Caco-2 (cell line): Measurements from ENCODE around the gene IFNA5. TPM values are rescaled to one million over a fixed set of nuclear protein-coding genes. Genes with fewer than 3 reads are reported as not detected.

Source experiments
- BruUV-seq: library from RNA; stranded (reverse); fragments of 400-500 nt; replicated peaks from 2 replicates; lab custom pipeline; 2021; lab: Mats Ljungman, UMichigan
- CTCF ChIA-PET: fragments of 300-600 bp; sonication (Branson Sonifier 250); formaldehyde crosslinking; loops from one replicate; lab custom pipeline; 2022; ENCODE audit warnings: antibody characterized with exemption; lab: Charles Lee
- POLR2A ChIA-PET: fragments of 300-600 bp; sonication (Branson Sonifier 250); formaldehyde crosslinking; loops from one replicate; lab custom pipeline; 2022; ENCODE audit warnings: antibody characterized with exemption; lab: Charles Lee
- DNase-seq, 2 experiments: peaks; one replicate each; pipeline versions ENCODE4 v3.0.0 to v3.0.0-alpha.2; 2020 to 2022
- H3K27me3 ChIP-seq: replicated peaks from 2 replicates; pipeline ENCODE4 v1.6.0; 2011; ENCODE audit warnings: low read length; ENCODE audit not compliant: control insufficient read depth, insufficient read depth
- H3K36me3 ChIP-seq: 2 replicates; pipeline ENCODE4 v1.5.1; 2011; ENCODE audit warnings: low read length; ENCODE audit not compliant: control insufficient read depth, insufficient read depth
- H3K4me1 ChIP-seq: fragments of 250-450 bp; sonication (Bioruptor Pico); 2 replicates; pipeline ENCODE4 v1.5.1; 2020; ENCODE audit warnings: mild to moderate bottlenecking
- H3K4me3 ChIP-seq: 2 replicates; pipeline ENCODE4 v1.5.1; 2011; ENCODE audit warnings: low read depth, mild to moderate bottlenecking, control low read depth, low read length
- H3K9me3 ChIP-seq: fragments of 250-450 bp; sonication (Bioruptor Pico); 2 replicates; pipeline ENCODE4 v1.5.1; 2020; ENCODE audit warnings: mild to moderate bottlenecking, moderate library complexity
- H3K27ac Mint-ChIP-seq: one replicate; pipeline ENCODE4 v1.8.0; 2022; ENCODE audit warnings: mixed read lengths; ENCODE audit not compliant: unreplicated experiment
- H3K27me3 Mint-ChIP-seq: one replicate; pipeline ENCODE4 v1.8.0; 2022; ENCODE audit warnings: mixed read lengths; ENCODE audit not compliant: insufficient read depth, unreplicated experiment
- H3K36me3 Mint-ChIP-seq: one replicate; pipeline ENCODE4 v1.8.0; 2022; ENCODE audit warnings: mild to moderate bottlenecking, mixed read lengths; ENCODE audit not compliant: insufficient read depth, unreplicated experiment
- H3K4me1 Mint-ChIP-seq: one replicate; pipeline ENCODE4 v1.8.0; 2022; ENCODE audit warnings: low read depth, mixed read lengths; ENCODE audit not compliant: unreplicated experiment
- H3K4me3 Mint-ChIP-seq: one replicate; pipeline ENCODE4 v1.8.0; 2022; ENCODE audit warnings: mild to moderate bottlenecking, moderate library complexity, mixed read lengths; ENCODE audit not compliant: unreplicated experiment
- H3K9me3 Mint-ChIP-seq: one replicate; pipeline ENCODE4 v1.8.0; 2022; ENCODE audit warnings: mixed read lengths; ENCODE audit not compliant: unreplicated experiment
- intact Hi-C: fragments of 100-400 bp; cut with micrococcal nuclease; formaldehyde crosslinking; loops from one replicate; pipeline ENCODE4 v1.10.0; 2022; ENCODE audit not compliant: unreplicated experiment
- total RNA-seq: library from RNA; stranded (reverse); gene quantifications from 2 replicates; pipeline ENCODE4 v1.2.3, GENCODE V29; 2022
- TF ChIP-seq, protein P1 (sequence below), 2 experiments: fragments of 200-600 bp in 1 of 2; IDR thresholded peaks; 1 replicate in 1 of 2; 2 replicates in 1 of 2; pipeline versions ENCODE4 v1.5.1 to v1.8.0; 2011 to 2022; ENCODE audit warnings: antibody characterized with exemption in 1 of 2, control low read depth in 1 of 2, inconsistent platforms in 1 of 2, low read depth in 1 of 2, low read length in 1 of 2, mild to moderate bottlenecking in 1 of 2, moderate library complexity in 1 of 2; ENCODE audit not compliant: insufficient read depth in 1 of 2, severe bottlenecking in 1 of 2, unreplicated experiment in 1 of 2

The IFNA5 gene
- total RNA-seq, 1 experiment from 2014 or later = not detected

DNA sequence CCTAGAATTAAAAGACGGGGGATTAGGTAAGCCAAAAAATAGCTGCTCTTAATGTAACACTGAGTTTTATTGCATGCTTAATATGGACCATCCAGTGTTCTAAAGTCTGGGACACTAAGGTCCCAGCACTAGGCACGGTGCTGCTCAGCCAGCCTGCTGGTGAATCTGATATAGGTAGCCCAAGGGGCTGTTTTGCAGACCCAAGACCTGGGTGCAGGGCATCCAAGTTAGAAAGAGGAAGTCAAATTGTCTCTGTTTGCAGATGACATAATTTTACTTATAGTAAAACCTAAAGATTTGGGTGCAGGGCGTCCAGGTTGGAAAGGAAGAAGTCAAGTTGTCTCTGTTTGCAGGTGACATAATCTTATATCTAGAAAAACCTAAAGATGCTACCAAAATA lies 17.8 kb downstream of the IFNA5 start:
- peaks cover 4% of the 10 kb centered on the region for H3K27me3 Mint-ChIP-seq
- no peaks in the 10 kb centered on the region for H3K36me3 Mint-ChIP-seq
- no peak for DNase-seq
- intact Hi-C loops = no loop called here
- ChIA-PET POLR2A (no interaction called here), CTCF (no interaction called here)
- H3K36me3 ChIP-seq = no peaks in the 10 kb centered on the region
- no peak overlapping the region for H3K4me3 Mint-ChIP-seq
- H3K9me3 ChIP-seq = no peaks in the 10 kb centered on the region
- no peaks in the 10 kb centered on the region for H3K9me3 Mint-ChIP-seq
- H3K4me1 ChIP-seq = no peaks in the 10 kb centered on the region
- H3K4me1 Mint-ChIP-seq = no peaks in the 10 kb centered on the region
- no peak overlapping the region for H3K27ac Mint-ChIP-seq
- no TSS peak for BruUV-seq
- H3K27me3 ChIP-seq = no peaks in the 10 kb centered on the region
- TF ChIP-seq, protein P1, sequence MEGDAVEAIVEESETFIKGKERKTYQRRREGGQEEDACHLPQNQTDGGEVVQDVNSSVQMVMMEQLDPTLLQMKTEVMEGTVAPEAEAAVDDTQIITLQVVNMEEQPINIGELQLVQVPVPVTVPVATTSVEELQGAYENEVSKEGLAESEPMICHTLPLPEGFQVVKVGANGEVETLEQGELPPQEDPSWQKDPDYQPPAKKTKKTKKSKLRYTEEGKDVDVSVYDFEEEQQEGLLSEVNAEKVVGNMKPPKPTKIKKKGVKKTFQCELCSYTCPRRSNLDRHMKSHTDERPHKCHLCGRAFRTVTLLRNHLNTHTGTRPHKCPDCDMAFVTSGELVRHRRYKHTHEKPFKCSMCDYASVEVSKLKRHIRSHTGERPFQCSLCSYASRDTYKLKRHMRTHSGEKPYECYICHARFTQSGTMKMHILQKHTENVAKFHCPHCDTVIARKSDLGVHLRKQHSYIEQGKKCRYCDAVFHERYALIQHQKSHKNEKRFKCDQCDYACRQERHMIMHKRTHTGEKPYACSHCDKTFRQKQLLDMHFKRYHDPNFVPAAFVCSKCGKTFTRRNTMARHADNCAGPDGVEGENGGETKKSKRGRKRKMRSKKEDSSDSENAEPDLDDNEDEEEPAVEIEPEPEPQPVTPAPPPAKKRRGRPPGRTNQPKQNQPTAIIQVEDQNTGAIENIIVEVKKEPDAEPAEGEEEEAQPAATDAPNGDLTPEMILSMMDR (IDR thresholded peaks at IDR 0.05; ENCODE audit: insufficient read depth in 1 of 2, low read depth in 1 of 2, low read length in 1 of 2, severe bottlenecking in 1 of 2, unreplicated experiment in 1 of 2) = no peak
- H3K4me3 ChIP-seq = no peak overlapping the region

DNA sequence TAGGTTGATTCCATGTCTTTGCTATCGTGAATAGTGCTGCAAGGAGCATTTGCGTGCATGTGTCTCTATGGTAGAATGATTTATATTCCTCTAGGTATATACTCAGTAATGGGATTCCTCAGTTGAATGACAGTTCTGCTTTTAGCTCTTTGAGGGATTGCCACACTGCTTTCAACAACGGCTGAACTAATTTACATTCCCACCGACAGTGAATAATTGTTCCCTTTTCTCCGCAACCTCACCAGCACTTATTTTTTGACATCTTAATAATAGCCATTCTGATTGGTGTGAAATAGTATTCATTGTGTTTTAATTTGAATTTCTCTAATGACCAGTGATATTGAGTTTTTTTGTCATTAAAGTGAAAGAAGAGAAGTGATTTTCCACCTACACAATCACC lies 18.5 kb downstream of the IFNA5 start:
- intact Hi-C loops = no loop called here
- CTCF ChIA-PET = no interaction called here
- BruUV-seq = no TSS peak
- POLR2A ChIA-PET = no interaction called here
- Mint-ChIP-seq H3K4me3 (no peak overlapping the region), H3K27ac (no peak overlapping the region), H3K4me1 (no peaks in the 10 kb centered on the region), H3K27me3 (peaks cover 4% of the 10 kb centered on the region), H3K36me3 (no peaks in the 10 kb centered on the region), H3K9me3 (no peaks in the 10 kb centered on the region)
- DNase-seq = no peak
- Histone ChIP-seq H3K4me3 (no peak overlapping the region), H3K4me1 (no peaks in the 10 kb centered on the region), H3K36me3 (no peaks in the 10 kb centered on the region), H3K27me3 (no peaks in the 10 kb centered on the region), H3K9me3 (no peaks in the 10 kb centered on the region)
- TF ChIP-seq, protein P1 (IDR thresholded peaks at IDR 0.05; ENCODE audit: insufficient read depth in 1 of 2, low read depth in 1 of 2, low read length in 1 of 2, severe bottlenecking in 1 of 2, unreplicated experiment in 1 of 2) = no peak

DNA sequence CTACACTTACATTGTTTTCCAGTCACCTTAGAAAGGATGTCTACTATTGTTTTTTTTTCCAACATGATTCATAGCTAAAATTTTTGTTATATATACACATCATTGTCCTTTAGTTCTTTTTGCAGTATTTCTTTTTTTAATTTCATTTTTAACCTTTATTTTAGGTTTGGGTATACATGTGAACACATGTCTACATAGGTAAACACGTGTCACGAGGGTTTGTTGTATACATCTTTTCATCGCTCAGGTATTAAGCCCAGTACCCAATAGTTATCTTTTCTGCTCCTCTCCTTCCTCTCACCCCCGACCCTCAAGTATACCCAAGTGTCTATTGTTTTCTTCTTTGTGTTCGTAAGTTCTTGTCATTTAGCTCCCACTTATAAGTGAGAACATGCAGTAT lies 19.0 kb downstream of the IFNA5 start:
- no peaks in the 10 kb centered on the region for H3K27me3 ChIP-seq
- ChIA-PET POLR2A (no interaction called here), CTCF (no interaction called here)
- no peaks in the 10 kb centered on the region for H3K36me3 Mint-ChIP-seq
- H3K4me3 ChIP-seq = no peak overlapping the region
- no TSS peak for BruUV-seq
- no peak for DNase-seq
- H3K27ac Mint-ChIP-seq = no peak overlapping the region
- H3K9me3 ChIP-seq = no peaks in the 10 kb centered on the region
- TF ChIP-seq, protein P1 (IDR thresholded peaks at IDR 0.05; ENCODE audit: insufficient read depth in 1 of 2, low read depth in 1 of 2, low read length in 1 of 2, severe bottlenecking in 1 of 2, unreplicated experiment in 1 of 2) = no peak
- no peaks in the 10 kb centered on the region for H3K4me1 ChIP-seq
- intact Hi-C loops = no loop called here
- H3K9me3 Mint-ChIP-seq = no peaks in the 10 kb centered on the region
- H3K4me3 Mint-ChIP-seq = no peak overlapping the region
- H3K27me3 Mint-ChIP-seq = peaks cover 4% of the 10 kb centered on the region
- no peaks in the 10 kb centered on the region for H3K36me3 ChIP-seq
- no peaks in the 10 kb centered on the region for H3K4me1 Mint-ChIP-seq
